ENCODE data around the gene MEI1. TPM values are rescaled to one million over a fixed set of nuclear protein-coding genes. Genes with fewer than 3 reads are reported as not detected.

Gene MEI1
- total RNA-seq, 3 donors from 2014 or later (not counting 1 experiment from before 2014, with no cell fraction given) = 44.7 to 75.6 (median 50.3) TPM

- Mint-ChIP-seq H3K4me3 (no peak overlapping the region), H3K4me1 (no peaks in the 10 kb centered on the region), H3K9me3 (no peaks in the 10 kb centered on the region), H3K36me3 (peaks cover 7% of the 10 kb centered on the region), H3K27ac (no peak overlapping the region), H3K27me3 (ENCODE audit: low read depth in 2 of 2) (no peaks in the 10 kb centered on the region)
- intact Hi-C loops (cut with micrococcal nuclease) = no loop called here
- WGBS (ENCODE audit: insufficient coverage) = 93% methylated on average over 3 of the region's 3 CpGs
- H3K36me3 ChIP-seq (ENCODE audit: control insufficient read depth, insufficient read depth, low read length) = peaks cover 79% of the 10 kb centered on the region
- no peak overlapping the region for H3K4me3 ChIP-seq (ENCODE audit: low read length)
- no peaks in the 10 kb centered on the region for H3K9me3 ChIP-seq (ENCODE audit: control insufficient read depth, insufficient read depth, low read length)
- no peaks in the 10 kb centered on the region for H3K27me3 ChIP-seq (ENCODE audit: control insufficient read depth, insufficient read depth, low read length)
- ATAC-seq = no peak
- no peak overlapping the region for H3K27ac ChIP-seq (ENCODE audit: low read length)
- DNase-seq = no peak
- TF ChIP-seq CTCF (IDR thresholded peaks at IDR 0.05) = no peak
- H3K4me1 ChIP-seq (ENCODE audit: control insufficient read depth, insufficient read depth, low read length) = no peaks in the 10 kb centered on the region
These were observed 45.0 kb upstream of the MEI1 start for GRCh38 chr22:41654322-41654721.

- no peak overlapping the region for H3K27ac Mint-ChIP-seq
- H3K36me3 Mint-ChIP-seq = peaks cover 11% of the 10 kb centered on the region
- TF ChIP-seq CTCF (IDR thresholded peaks at IDR 0.05) = no peak
- no peaks in the 10 kb centered on the region for H3K4me1 Mint-ChIP-seq
- Histone ChIP-seq H3K4me1 (ENCODE audit: control insufficient read depth, insufficient read depth, low read length) (no peaks in the 10 kb centered on the region), H3K36me3 (ENCODE audit: control insufficient read depth, insufficient read depth, low read length) (peaks cover 86% of the 10 kb centered on the region), H3K27ac (ENCODE audit: low read length) (no peak overlapping the region), H3K27me3 (ENCODE audit: control insufficient read depth, insufficient read depth, low read length) (no peaks in the 10 kb centered on the region), H3K9me3 (ENCODE audit: control insufficient read depth, insufficient read depth, low read length) (no peaks in the 10 kb centered on the region), H3K4me3 (ENCODE audit: low read length) (no peak overlapping the region)
- intact Hi-C loops (cut with micrococcal nuclease) = no loop called here
- ATAC-seq = no peak
- no peaks in the 10 kb centered on the region for H3K9me3 Mint-ChIP-seq
- no peak for DNase-seq
- H3K27me3 Mint-ChIP-seq (ENCODE audit: low read depth in 2 of 2) = no peaks in the 10 kb centered on the region
- 94% methylated on average over 5 of the region's 5 CpGs for WGBS (ENCODE audit: insufficient coverage)
- no peak overlapping the region for H3K4me3 Mint-ChIP-seq
These were observed 42.7 kb upstream of the MEI1 start for GRCh38 chr22:41656556-41656955.

- Mint-ChIP-seq H3K27me3 (ENCODE audit: low read depth in 2 of 2) (no peaks in the 10 kb centered on the region), H3K9me3 (no peaks in the 10 kb centered on the region), H3K27ac (no peak overlapping the region), H3K4me1 (no peaks in the 10 kb centered on the region), H3K36me3 (peaks cover 16% of the 10 kb centered on the region), H3K4me3 (no peak overlapping the region)
- intact Hi-C loops (cut with micrococcal nuclease) = no loop called here
- H3K9me3 ChIP-seq (ENCODE audit: control insufficient read depth, insufficient read depth, low read length) = no peaks in the 10 kb centered on the region
- no peak for DNase-seq
- H3K4me3 ChIP-seq (ENCODE audit: low read length) = no peak overlapping the region
- no peak for ATAC-seq
- H3K4me1 ChIP-seq (ENCODE audit: control insufficient read depth, insufficient read depth, low read length) = no peaks in the 10 kb centered on the region
- no peaks in the 10 kb centered on the region for H3K27me3 ChIP-seq (ENCODE audit: control insufficient read depth, insufficient read depth, low read length)
- TF ChIP-seq CTCF (IDR thresholded peaks at IDR 0.05) = no peak
- no peak overlapping the region for H3K27ac ChIP-seq (ENCODE audit: low read length)
- 98% methylated on average over 6 of the region's 6 CpGs for WGBS (ENCODE audit: insufficient coverage)
- peaks cover 86% of the 10 kb centered on the region for H3K36me3 ChIP-seq (ENCODE audit: control insufficient read depth, insufficient read depth, low read length)
These were observed 41.6 kb upstream of the MEI1 start for GRCh38 chr22:41657709-41658108.

- Histone ChIP-seq H3K27ac (ENCODE audit: low read length) (no peak overlapping the region), H3K27me3 (ENCODE audit: control insufficient read depth, insufficient read depth, low read length) (no peaks in the 10 kb centered on the region), H3K4me1 (ENCODE audit: control insufficient read depth, insufficient read depth, low read length) (no peaks in the 10 kb centered on the region), H3K9me3 (ENCODE audit: control insufficient read depth, insufficient read depth, low read length) (no peaks in the 10 kb centered on the region), H3K4me3 (ENCODE audit: low read length) (no peak overlapping the region), H3K36me3 (ENCODE audit: control insufficient read depth, insufficient read depth, low read length) (peaks cover 84% of the 10 kb centered on the region)
- intact Hi-C loops (cut with micrococcal nuclease) = no loop called here
- Mint-ChIP-seq H3K9me3 (no peaks in the 10 kb centered on the region), H3K4me3 (no peak overlapping the region), H3K27me3 (ENCODE audit: low read depth in 2 of 2) (no peaks in the 10 kb centered on the region), H3K36me3 (peaks cover 15% of the 10 kb centered on the region), H3K27ac (no peak overlapping the region), H3K4me1 (no peaks in the 10 kb centered on the region)
- ATAC-seq (no peak), DNase-seq (no peak)
- TF ChIP-seq CTCF (IDR thresholded peaks at IDR 0.05) = no peak
- WGBS (ENCODE audit: insufficient coverage) = 97% methylated on average over 14 of the region's 17 CpGs
These were observed 40.4 kb upstream of the MEI1 start for GRCh38 chr22:41658869-41659268.
